Measurements from ENCODE around the gene PLCH2.

- TF ChIP-seq CTCF (conservative IDR thresholded peaks at IDR 0.05; ENCODE audit: low read length) (no peak), EZH2phosphoT487 (IDR thresholded peaks at IDR 0.05; ENCODE audit: borderline replicate concordance, low read depth, low read length) (no peak)
Measured at GRCh38 chr1:2502210-2502609, 26.1 kb downstream of the PLCH2 start.
